ENCODE data around the gene ASPG.
A peak's percentile ranks its signal among the peaks of the same experiment; 100 is the strongest.

Gene ASPG

GRCh38 chr14:104076743-104077142 is 8.8 kb upstream of the ASPG start:
- no peak for DNase-seq

GRCh38 chr14:104078031-104078455 is 7.5 kb upstream of the ASPG start:
- peak; percentile 86 for DNase-seq

- no peak for DNase-seq
These were observed 4.9 kb upstream of the ASPG start for GRCh38 chr14:104080376-104081260.

DNA sequence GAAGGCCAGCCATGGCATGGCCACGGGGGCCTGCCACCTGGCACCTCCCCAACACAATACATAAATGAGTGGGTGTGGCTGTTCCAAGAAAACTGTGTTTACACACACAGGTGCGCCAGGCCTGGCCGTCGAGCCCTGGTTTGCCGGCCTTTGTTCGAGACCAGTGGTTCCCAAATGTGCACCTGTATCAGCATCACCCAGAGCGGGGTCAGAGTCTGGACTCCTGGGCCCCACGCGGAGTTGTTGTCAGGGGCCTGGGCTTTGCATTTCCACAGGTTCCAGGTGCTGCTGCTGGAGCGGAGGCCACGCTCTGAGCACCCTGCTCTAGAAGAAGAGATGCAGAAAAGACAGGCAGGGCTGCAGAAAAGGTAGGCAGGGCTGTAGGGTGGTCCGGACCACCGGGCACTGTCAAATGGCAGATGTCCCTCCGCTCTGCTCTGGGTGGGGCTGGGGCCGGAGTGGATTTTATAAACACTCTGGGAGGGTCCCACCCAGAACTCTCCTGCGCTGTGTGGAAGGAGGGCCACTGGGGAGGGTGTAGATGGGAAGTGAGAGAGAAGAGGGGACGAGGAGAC is 4.2 kb upstream of the ASPG start:
- no peak for DNase-seq

- DNase-seq = no peak
These were observed 3.5 kb upstream of the ASPG start for GRCh38 chr14:104081951-104082464.

DNA sequence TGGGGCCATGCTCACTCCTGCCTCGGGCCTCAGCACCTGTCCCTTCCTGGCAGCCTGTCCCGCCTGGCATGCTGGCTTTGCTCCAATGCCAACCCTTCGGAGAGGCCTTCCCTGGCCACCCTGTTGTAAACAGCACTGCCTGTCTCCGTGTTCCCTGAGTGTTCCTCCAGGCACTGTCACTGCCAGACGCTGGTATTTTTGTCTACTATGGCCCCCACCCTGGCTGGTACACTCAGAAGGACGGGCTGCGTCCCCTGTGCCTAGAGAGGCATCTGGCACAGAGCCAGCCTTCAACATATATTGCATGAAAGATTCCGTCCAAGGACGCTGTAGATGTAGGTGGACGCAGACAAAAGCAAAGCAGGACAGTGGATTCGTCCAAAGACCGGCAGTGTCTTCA is 2.7 kb upstream of the ASPG start:
- no peak for DNase-seq

DNA sequence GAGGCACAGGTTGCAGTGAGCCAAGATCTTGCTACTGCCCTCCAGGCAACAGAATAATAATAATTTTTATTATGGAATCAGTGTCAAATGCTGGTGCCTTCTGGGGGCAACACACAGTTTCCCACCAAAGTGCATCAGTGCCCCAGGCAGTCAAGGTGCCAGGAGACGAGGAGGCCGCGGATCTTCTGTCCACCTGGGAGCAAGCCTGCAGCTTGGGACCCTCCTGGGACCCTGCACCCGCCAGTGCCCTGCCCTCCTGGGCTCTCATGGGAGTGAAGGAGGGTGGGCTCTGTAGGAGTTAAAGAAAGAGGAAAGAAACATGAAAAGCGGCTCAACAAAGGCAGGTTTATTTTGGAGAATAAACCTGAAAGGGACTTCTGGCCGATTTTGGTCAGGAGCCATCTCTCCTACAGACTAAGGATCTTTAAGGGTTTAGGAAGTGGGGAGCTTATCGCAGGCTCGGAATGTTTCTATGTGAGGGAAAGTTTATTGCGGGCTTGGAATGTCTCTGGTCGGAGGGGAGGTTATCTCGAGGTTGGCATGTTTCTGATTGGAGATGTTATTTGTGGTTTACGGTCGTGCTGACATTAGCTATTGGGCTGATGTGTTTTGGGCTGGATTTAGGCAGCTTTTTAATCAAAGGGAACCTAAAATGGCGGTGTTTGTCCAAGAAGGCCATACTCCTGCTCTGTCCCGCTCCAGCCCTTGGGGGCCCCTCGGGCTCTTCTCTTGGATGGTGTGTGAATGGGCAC is 1.1 kb upstream of the ASPG start:
- DNase-seq = no peak

DNA sequence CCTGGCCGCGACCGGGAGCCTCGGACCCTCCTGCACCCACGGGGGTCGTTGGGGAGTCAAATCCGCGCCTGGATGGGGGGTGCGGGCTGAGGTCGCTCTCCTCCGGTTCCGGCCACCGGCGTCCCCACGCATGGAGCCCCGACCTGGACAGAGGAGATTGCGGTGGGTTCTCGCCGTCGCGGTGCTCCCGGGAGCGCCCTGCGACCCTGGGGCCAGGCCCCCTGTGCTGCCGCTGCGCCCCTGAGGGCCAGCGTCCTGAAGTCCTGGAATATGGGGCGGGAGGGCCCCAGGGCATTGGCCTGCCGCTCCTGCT is 345 bp downstream of the ASPG start:
- no peak for DNase-seq

DNA sequence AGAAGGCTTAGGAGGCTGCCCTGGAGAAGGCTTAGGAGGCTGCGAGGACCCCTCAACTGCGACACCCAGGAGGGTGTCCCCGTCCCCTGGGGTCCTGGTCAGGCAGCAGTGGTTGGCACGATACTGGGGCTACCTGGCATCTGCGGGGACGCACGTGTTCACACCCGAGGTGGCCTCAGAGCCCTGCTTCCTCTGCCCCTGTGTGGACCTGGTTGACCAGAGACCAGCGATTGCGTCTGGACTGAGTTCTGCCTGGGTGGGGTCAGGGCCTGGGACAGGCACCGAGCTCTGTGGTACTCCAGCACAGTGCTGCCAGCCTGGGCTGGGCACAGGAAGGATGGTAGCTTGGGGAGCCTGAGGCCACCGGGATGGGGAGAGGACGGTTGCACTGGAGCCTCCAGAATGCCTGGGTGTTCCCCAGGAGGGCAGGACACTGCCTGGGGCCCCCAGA is 735 bp downstream of the ASPG start:
- DNase-seq = no peak

GRCh38 chr14:104086661-104087461 is 1.4 kb downstream of the ASPG start:
- peak; percentile 25 for DNase-seq

GRCh38 chr14:104087505-104087904 is 2.0 kb downstream of the ASPG start:
- no peak for DNase-seq

DNA sequence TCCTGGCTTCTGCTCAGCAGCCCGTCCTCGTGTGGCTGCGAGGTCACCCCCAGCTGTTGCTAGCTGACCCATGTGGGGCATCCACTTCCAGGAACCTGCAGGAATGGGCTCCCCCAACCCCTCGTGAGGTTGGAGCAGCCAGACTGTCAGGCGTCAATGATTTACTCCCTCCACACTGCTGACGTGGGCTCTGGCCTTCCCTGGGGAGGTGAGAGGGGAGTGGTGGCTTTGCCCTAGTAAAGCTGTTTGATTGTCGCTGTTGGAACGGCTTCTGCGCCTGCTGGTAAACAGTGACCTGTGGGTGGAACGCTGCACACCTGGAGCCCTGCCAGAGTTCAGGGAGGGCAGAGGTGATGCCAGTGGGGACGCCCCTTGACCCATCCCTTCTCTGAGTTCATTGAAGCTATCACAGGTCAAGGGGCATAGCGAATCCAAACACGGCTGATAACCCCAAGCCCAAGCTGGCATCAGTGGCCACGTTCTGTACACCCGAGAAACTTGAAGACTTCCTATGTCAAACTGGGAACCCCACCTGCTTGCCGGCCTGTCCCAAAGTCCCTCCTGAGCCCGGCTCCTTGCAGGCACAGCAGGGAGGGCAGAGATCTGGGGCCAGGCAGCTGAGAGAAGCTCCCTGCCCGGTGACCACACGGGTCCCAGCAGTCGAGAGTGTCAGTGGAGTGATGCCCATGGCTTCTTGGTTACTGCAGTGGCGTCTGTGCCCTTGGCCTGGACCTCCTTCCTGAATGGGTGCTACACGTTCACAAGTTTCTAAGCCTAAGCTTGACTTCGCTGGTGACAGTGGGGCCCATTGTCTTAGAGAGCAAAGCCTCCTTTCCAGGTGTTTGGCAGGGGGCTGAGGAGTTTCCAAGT is 2.7 kb downstream of the ASPG start:
- no peak for DNase-seq

GRCh38 chr14:104090071-104090748 is 4.7 kb downstream of the ASPG start:
- no peak for DNase-seq

- DNase-seq = no peak
These were observed 5.8 kb downstream of the ASPG start for GRCh38 chr14:104091061-104091926.

DNA sequence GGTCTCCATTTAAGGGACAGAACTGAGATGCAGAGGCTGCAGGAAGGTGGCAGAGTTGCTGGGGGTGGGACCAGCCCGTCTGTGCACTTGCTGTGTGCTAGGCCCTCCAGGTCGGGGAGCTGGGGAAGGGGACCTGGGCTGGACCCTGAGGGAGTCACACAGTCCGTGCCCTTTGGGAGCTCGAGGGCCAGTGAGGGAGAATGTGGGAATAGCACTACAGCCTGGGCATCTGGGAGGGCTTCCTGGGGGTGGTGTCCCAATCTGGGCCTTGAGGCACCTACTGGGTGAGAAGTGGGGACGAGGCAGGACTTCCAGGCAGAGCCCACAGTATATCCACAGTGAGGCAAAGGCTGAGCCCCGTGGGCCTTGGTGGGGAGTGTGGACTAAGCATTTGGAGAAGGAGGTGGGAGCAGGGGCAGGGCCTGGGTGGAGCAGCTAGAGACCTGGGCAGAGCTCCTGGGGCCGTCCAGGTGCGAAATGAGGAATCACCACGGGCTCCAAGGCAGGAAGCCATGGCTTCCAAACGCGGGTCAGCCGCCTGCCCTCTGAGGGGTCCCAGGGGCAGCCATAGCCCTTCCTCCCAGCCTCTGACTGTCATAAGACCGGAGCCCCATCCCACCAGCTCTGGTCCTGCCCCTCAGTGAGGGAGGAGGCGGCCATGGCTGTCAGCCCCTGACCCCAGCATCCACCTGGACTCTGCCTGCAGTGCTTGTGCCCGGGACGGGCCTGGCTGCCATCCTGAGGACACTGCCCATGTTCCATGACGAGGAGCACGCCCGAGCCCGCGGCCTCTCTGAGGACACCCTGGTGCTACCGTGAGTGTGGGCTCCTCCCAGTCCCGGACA is 6.6 kb downstream of the ASPG start:
- DNase-seq = no peak

DNA sequence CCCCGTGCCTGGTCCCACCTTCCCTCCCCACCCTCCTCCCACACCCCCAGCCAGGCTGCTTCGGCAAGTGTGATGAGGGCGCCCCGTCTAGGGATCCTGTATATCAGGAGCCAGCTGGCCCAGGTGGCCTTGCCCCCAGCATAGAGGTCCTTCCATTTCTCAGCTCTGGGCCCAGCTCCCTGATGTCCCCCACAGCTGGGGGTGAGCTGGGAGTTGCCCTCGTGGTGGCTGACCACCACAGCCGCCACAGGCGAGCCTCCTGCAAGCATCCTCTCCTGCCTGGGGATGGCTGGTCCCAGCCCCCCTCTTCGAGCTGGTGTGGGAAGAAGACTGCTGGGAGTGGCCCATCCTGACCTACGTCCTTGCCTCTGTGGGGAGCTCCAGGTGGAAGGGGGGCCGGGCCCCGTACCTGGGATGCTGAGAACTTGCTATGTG is 7.4 kb downstream of the ASPG start:
- no peak for DNase-seq

DNA sequence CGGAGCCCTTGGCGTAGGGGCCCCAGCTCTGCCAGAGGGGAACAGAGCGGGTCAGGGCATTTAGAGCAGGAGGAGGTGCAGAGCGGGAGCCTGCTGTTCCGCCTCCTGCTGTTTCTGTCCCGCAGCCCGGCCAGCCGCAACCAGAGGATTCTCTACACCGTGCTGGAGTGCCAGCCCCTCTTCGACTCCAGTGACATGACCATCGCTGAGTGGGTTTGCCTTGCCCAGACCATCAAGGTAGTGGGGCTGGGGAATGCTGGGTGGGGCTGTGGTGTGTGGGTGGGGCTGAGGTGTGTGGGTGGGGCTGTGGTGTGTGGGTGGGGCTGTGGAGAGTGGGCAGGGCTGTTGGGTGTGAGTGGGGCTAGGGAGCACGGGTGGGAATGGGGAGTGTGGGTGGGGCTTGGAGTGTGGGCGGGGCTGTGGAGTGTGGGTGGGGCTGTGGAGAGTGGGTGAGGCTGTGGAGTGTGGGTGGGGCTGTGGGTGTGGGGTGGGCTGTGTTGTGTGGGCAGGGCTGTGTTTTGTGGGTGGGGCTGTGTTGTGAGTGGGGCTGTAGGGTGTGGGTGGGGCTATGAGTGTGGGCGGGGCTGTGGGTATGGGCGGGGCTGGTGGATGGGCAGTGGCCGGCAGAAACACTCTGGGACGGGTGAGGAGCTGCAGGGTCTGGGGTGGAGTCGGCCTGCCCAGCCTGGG is 8.0 kb downstream of the ASPG start:
- DNase-seq = no peak

DNA sequence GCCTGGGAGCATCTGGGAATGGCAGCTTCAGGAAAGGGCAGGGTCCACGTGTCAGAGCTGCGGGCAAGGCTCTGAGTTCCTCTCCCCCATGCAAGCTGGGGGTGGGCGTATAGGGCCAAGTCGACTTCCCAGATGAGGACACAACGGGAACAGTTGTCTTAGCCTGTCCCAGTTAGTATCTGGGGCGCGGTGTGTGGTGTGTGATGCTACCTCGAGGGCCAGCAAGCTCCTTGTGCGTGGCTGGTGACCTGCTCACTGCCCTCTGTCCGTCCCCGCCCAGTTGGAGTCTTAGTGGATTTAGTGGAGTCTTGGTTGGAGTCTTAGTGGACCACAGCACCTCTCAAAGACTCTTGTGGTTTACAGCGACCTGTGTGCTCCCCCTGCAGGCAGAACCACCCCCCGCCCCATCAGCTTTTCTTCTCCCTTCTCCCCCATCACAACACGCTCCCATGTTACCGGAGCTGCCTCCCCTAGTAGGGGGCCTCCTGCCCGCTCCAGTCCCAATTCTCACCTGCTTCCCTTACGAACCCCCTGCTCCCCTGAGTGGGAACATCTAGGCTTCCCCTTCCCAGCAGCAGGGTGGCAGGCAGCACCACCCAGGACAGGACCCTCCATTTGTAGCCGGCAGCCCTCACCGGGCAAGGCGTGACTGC is 8.7 kb downstream of the ASPG start:
- no peak for DNase-seq
